Ectodermal cell (in vitro differentiated cells): Measurements from ENCODE around the gene MED12.

ENCODE experiments used
- H3K27ac ChIP-seq: 2 replicates; pipeline ENCODE4 v1.7.0; 2013; ENCODE audit warnings: mild to moderate bottlenecking, low read depth, low read length; ENCODE audit not compliant: insufficient read depth, poor library complexity, severe bottlenecking
- H3K27me3 ChIP-seq: 2 replicates; pipeline ENCODE4 v1.7.0; 2013; ENCODE audit warnings: mild to moderate bottlenecking, low read length; ENCODE audit not compliant: insufficient read depth, control insufficient read depth, poor library complexity, severe bottlenecking
- H3K36me3 ChIP-seq: one replicate; pipeline ENCODE4 v1.7.0; 2013; ENCODE audit warnings: low read length; ENCODE audit not compliant: control insufficient read depth, insufficient read depth
- H3K4me1 ChIP-seq: one replicate; pipeline ENCODE4 v1.7.0; 2013; ENCODE audit warnings: low read length; ENCODE audit not compliant: control insufficient read depth, insufficient read depth
- H3K4me3 ChIP-seq: 2 replicates; pipeline ENCODE4 v1.7.0; 2013; ENCODE audit warnings: low read depth, low read length, control low read depth; ENCODE audit not compliant: insufficient read depth
- H3K9me3 ChIP-seq: 2 replicates; pipeline ENCODE4 v1.7.0; 2013; ENCODE audit warnings: mild to moderate bottlenecking, low read length, moderate library complexity; ENCODE audit not compliant: control insufficient read depth
- WGBS, 2 experiments: methylation state at CpG; one replicate each; pipeline ENCODE4 v1.1.7; 2013; ENCODE audit warnings: missing lambda C conversion rate in 2 of 2; 5-methylcytosine and 5-hydroxymethylcytosine counted together

The MED12 gene

GRCh38 chrX:71158603-71159002, 40.2 kb downstream of the MED12 start:
- Histone ChIP-seq H3K9me3 (no peaks in the 10 kb centered on the region), H3K36me3 (no peaks in the 10 kb centered on the region), H3K27me3 (no peaks in the 10 kb centered on the region), H3K27ac (no peak overlapping the region), H3K4me1 (no peaks in the 10 kb centered on the region), H3K4me3 (no peak overlapping the region)
- WGBS, 2 experiments = 91 to 95% methylated on average over 6 of the region's 6 CpGs

- H3K9me3 ChIP-seq = no peaks in the 10 kb centered on the region
- no peaks in the 10 kb centered on the region for H3K4me1 ChIP-seq
- H3K4me3 ChIP-seq = no peak overlapping the region
- WGBS, 2 experiments = 87 to 99% methylated on average over 4 to 5 of the region's 5 CpGs
- no peak overlapping the region for H3K27ac ChIP-seq
- H3K36me3 ChIP-seq = no peaks in the 10 kb centered on the region
- no peaks in the 10 kb centered on the region for H3K27me3 ChIP-seq
Observed at GRCh38 chrX:71159335-71159734, 40.9 kb downstream of the MED12 start.

- WGBS, 2 experiments = 85 to 91% methylated on average over 3 of the region's 3 CpGs
Observed at GRCh38 chrX:71160475-71160874, 42.1 kb downstream of the MED12 start.

GRCh38 chrX:71162981-71163380, 44.6 kb downstream of the MED12 start:
- Histone ChIP-seq H3K9me3 (no peaks in the 10 kb centered on the region), H3K36me3 (no peaks in the 10 kb centered on the region), H3K27me3 (no peaks in the 10 kb centered on the region), H3K27ac (no peak overlapping the region), H3K4me1 (no peaks in the 10 kb centered on the region), H3K4me3 (no peak overlapping the region)
- 65 to 79% methylated on average over 4 of the region's 4 CpGs for WGBS, 2 experiments

More at GRCh38 chrX:71160475-71160874, 42.1 kb downstream of the MED12 start:
- Histone ChIP-seq H3K27me3 (no peaks in the 10 kb centered on the region), H3K4me3 (no peak overlapping the region), H3K9me3 (no peaks in the 10 kb centered on the region), H3K36me3 (no peaks in the 10 kb centered on the region), H3K27ac (no peak overlapping the region), H3K4me1 (no peaks in the 10 kb centered on the region)

- H3K9me3 ChIP-seq = no peaks in the 10 kb centered on the region
- H3K27me3 ChIP-seq = no peaks in the 10 kb centered on the region
- 94 to 95% methylated on average over 12 of the region's 12 CpGs for WGBS, 2 experiments
- no peak overlapping the region for H3K4me3 ChIP-seq
- no peaks in the 10 kb centered on the region for H3K4me1 ChIP-seq
- no peak overlapping the region for H3K27ac ChIP-seq
- no peaks in the 10 kb centered on the region for H3K36me3 ChIP-seq
Observed at GRCh38 chrX:71164071-71164470, 45.7 kb downstream of the MED12 start.

GRCh38 chrX:71166461-71166860, 48.1 kb downstream of the MED12 start:
- no peaks in the 10 kb centered on the region for H3K9me3 ChIP-seq
- 83 to 85% methylated on average over 6 of the region's 6 CpGs for WGBS, 2 experiments

GRCh38 chrX:71167031-71167781, 48.8 kb downstream of the MED12 start:
- no peak overlapping the region for H3K4me3 ChIP-seq
- H3K27me3 ChIP-seq = no peaks in the 10 kb centered on the region
- no peaks in the 10 kb centered on the region for H3K9me3 ChIP-seq
- no peaks in the 10 kb centered on the region for H3K4me1 ChIP-seq
- no peak overlapping the region for H3K27ac ChIP-seq
- H3K36me3 ChIP-seq = no peaks in the 10 kb centered on the region
- 92 to 95% methylated on average over 17 of the region's 17 CpGs for WGBS, 2 experiments

More at GRCh38 chrX:71166461-71166860, 48.1 kb downstream of the MED12 start:
- H3K4me1 ChIP-seq = no peaks in the 10 kb centered on the region
- H3K4me3 ChIP-seq = no peak overlapping the region
- H3K36me3 ChIP-seq = no peaks in the 10 kb centered on the region
- H3K27ac ChIP-seq = no peak overlapping the region
- no peaks in the 10 kb centered on the region for H3K27me3 ChIP-seq

- H3K4me3 ChIP-seq = no peak overlapping the region
- H3K36me3 ChIP-seq = no peaks in the 10 kb centered on the region
- no peaks in the 10 kb centered on the region for H3K9me3 ChIP-seq
- H3K4me1 ChIP-seq = no peaks in the 10 kb centered on the region
- H3K27me3 ChIP-seq = no peaks in the 10 kb centered on the region
- 92 to 96% methylated on average over 8 of the region's 8 CpGs for WGBS, 2 experiments
- no peak overlapping the region for H3K27ac ChIP-seq
Observed at GRCh38 chrX:71168134-71168533, 49.7 kb downstream of the MED12 start.

GRCh38 chrX:71169586-71169985, 51.2 kb downstream of the MED12 start:
- WGBS, 2 experiments = 92 to 93% methylated on average over 22 of the region's 22 CpGs
- no peaks in the 10 kb centered on the region for H3K9me3 ChIP-seq
- H3K4me1 ChIP-seq = no peaks in the 10 kb centered on the region
- no peaks in the 10 kb centered on the region for H3K27me3 ChIP-seq
- H3K36me3 ChIP-seq = no peaks in the 10 kb centered on the region
- H3K4me3 ChIP-seq = no peak overlapping the region
- H3K27ac ChIP-seq = no peak overlapping the region

GRCh38 chrX:71170660-71171059, 52.3 kb downstream of the MED12 start:
- H3K4me3 ChIP-seq = no peak overlapping the region
- no peak overlapping the region for H3K27ac ChIP-seq
- 65 to 71% methylated on average over 4 to 5 of the region's 5 CpGs for WGBS, 2 experiments
- H3K27me3 ChIP-seq = no peaks in the 10 kb centered on the region
- no peaks in the 10 kb centered on the region for H3K4me1 ChIP-seq
- H3K9me3 ChIP-seq = no peaks in the 10 kb centered on the region
- no peaks in the 10 kb centered on the region for H3K36me3 ChIP-seq
